ENCODE results near the gene ZBTB24.

DNA sequence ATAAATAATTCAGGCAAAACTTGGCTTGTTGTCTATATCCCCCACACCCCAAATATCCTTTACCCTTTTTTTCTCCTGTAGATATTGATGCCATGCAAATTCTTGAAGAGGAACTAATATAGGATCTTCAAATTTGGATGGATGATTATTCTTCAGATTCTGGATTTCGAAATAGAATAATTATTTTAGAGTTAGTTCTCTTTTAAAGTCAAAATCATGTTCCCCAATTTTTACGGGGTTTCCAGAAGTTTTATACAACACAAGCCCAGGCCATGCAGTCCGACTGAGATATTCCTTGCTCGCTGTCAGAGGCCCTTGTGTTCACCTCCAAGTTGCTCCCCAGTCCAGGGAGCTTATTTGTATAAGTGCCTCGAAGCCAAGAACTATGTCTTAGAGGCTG is 47.0 kb downstream of the ZBTB24 start:
- TF ChIP-seq, protein P1, sequence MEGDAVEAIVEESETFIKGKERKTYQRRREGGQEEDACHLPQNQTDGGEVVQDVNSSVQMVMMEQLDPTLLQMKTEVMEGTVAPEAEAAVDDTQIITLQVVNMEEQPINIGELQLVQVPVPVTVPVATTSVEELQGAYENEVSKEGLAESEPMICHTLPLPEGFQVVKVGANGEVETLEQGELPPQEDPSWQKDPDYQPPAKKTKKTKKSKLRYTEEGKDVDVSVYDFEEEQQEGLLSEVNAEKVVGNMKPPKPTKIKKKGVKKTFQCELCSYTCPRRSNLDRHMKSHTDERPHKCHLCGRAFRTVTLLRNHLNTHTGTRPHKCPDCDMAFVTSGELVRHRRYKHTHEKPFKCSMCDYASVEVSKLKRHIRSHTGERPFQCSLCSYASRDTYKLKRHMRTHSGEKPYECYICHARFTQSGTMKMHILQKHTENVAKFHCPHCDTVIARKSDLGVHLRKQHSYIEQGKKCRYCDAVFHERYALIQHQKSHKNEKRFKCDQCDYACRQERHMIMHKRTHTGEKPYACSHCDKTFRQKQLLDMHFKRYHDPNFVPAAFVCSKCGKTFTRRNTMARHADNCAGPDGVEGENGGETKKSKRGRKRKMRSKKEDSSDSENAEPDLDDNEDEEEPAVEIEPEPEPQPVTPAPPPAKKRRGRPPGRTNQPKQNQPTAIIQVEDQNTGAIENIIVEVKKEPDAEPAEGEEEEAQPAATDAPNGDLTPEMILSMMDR (IDR thresholded peaks at IDR 0.05; ENCODE audit: borderline replicate concordance, extremely low read depth, low read length, poor library complexity, severe bottlenecking), result no peak
- no peak for TF ChIP-seq EZH2 (IDR thresholded peaks at IDR 0.05; ENCODE audit: borderline replicate concordance, low read depth, low read length, severe bottlenecking)
